Mucosa of gallbladder (tissue), 1 donor: ENCODE data around the gene VEGFC. TPM values are rescaled to one million over a fixed set of nuclear protein-coding genes. Genes with fewer than 3 reads are reported as not detected.

Experiments used
- DNase-seq: peaks from one replicate; pipeline ENCODE4 v3.0.0-alpha.2; 2020; ENCODE audit warnings: low spot score
- total RNA-seq: library from RNA; stranded (reverse); gene quantifications from one replicate; pipeline ENCODE4 v1.2.1, GENCODE V29; 2021
- donor health status: DM: no; HTN: no; CAD: no.

VEGFC gene, protein sequence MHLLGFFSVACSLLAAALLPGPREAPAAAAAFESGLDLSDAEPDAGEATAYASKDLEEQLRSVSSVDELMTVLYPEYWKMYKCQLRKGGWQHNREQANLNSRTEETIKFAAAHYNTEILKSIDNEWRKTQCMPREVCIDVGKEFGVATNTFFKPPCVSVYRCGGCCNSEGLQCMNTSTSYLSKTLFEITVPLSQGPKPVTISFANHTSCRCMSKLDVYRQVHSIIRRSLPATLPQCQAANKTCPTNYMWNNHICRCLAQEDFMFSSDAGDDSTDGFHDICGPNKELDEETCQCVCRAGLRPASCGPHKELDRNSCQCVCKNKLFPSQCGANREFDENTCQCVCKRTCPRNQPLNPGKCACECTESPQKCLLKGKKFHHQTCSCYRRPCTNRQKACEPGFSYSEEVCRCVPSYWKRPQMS
- total RNA-seq, result 14.4 TPM

DNA sequence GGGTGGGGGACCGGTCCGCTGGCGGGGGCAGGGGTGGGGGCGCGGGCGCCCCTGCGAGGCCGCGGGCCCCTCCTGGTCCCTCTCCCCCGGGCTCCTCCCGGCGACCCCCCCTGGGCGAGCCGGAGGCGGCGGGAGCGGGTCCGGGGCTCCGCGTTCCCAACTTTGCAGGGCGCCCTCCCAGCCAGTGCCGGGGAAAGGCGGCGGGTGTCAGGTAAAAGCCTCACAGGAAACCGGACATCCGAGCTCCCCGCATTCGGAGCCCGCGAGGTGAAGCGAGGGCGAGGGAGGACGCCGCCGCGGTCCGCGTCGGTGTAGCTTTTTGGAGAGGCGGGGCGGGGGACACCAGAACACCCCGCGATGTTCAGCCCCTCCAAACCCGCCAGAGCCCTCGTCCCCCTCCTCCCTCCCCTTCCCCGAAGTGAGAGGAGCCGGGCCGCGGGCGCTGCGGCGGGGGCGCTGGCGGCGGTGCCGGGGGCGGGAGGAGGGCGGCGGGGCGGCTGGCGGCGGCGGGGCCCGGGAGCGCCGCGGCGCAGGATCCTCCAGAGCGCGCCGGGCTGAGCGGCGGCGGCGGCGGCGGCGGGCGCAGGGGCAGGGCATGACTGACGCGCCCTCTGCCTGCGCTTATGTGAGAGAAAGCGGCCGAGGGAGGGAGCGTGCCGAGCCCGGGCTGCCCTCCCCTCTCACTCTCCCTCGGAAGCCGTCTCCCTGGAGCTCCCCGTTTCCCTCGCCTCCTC, at the start of gene VEGFC:
TSS of gene VEGFC (minus strand) at position 597 of the 734 bp plus-strand sequence. CDS start 611 bp downstream, outside the sequence.
- DNase-seq, result peak; percentile 39

DNA sequence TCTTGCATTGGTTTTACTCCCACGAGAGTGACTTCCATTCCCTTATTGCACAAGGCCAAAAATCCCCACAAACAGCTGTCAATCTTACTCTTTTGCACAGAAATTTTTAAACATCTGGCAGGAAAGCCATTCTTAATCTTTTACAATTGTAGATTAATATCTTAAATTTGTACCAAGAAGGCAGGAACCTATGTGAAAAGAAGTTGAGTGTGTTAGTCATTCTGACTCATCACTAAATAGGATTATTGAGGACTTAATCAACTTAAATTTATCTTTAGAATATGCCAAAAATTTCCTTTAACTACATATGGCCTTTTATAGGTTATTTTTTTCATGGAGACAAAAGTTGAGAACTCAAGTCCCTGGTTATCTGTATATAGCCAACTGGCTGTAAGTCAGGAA, 49.0 kb upstream of the VEGFC start:
- DNase-seq, result no peak

DNA sequence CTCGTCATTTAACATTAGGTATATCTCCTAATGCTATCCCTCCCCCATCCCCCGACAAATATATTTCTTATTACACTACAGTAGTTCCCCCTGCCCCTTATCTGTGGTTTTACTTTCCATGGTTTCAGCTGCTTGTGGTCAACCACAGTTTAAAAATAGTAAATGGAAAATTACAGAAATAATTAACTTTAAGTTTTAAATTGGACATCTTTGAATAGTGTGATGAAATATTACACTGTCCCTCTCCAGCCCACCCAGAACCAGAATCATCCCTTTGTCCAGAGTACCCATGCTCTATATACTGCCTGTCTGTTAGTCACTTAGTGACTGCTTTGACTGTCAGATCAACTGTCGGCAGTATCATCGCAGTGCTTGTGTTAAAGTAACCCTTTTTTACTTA, 47.4 kb upstream of the VEGFC start:
- no peak for DNase-seq

DNA sequence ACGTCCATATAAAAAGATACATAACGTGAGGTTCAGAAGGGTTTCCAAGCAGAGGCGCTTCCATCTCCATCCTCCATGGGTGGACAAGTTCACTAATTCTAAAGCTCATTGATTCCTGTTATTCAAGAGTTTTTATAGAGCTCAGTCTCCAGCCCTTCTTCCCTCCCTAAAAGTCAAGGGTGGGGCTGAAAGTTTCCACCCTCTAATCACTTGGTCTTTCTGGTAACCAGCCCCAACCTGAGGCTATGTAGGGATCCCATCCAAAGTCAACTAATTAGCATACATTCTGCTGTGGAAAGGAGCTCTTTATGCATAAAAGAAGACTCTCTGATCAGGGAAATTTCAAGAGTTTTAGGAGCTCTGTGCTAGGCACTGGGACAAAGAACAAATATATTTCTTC, 46.9 kb upstream of the VEGFC start:
- no peak for DNase-seq

DNA sequence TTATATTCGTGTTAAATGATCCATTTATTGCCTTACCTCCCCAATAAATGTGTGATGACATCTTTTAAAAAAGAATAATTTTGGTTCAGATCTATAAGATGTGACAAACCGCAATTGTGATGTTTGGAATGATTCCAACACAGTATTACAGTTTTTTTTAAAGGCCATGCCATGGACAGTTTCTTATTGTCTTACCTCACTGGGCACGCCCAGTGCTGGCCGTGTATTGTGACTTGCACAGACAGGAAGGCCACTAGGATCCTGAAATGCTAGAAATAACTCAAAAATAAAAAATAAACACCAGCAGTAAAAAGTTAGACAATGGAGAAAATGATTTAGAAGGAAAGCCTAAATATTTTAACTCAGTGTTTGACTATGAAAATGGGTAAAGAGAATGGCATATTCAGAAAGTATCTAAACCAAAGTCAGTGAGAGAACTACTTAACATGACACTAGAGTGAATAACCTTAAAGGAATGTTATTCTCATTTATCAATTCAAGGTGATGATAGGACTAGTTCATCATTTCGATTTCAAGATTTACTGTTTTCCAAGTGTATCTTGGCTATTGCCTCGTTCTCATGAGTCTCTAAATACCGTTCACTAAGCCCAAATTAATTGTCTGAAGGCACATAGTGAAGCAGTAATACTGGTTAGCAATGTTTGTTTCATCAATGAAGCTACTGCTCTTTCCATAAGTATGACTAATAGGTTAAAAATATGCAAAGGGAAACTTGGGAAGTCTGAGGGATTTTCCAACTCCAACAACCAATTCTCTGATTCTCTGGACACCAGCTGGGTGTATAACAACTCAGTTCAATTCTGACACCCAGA, 46.1 kb upstream of the VEGFC start:
- no peak for DNase-seq

DNA sequence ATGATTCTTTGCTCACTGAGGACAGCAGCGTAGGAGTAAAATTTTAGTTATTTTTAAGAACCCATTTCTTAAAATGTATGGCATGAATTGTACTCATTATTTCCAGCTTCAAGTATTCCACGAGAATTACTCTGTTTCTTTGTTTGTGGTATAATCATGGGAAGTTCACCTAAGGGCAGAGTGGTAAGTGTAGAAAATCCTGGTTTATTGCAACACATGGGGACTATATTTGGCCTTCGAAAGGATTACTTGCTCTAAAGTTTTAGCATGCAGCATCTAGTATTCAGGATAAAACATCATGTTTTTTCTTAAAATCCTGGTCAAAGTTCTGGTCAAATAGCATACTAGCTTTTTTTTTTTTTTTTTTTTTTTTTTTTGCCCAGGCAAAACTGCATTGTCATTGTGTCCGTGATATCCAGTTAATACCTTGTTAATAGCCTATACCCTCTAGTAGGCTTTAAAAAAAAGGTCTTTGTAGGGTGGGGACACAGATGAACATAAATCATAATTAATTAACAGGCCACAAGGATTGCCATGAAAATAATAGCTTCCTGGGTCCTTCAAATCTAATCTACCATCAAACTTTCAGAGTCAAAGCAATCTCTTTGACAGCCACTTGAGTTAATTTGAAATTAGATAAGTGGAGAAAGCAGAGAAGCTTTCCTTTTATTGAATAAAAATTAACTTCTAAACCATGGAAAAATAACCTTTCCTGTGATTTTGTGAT, 44.6 kb upstream of the VEGFC start:
- no peak for DNase-seq

DNA sequence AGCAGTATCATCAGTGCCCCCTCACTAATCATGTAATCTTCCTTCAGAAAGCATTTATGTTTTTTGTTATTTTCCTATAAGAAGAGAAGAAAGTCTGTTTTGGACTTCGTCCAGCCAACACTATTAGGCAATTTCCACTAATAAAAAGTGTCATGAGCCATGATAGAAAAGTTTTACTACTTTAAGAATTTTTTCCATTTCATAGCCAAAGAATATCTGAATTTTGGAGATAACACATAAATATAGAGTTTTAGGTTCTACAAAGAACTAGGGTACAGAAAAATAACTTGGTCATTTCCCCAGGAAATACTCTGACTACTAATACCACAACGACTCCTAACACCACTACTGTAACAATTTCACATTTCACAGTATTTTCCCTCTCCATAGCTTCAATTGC, 41.8 kb upstream of the VEGFC start:
- DNase-seq, result no peak

DNA sequence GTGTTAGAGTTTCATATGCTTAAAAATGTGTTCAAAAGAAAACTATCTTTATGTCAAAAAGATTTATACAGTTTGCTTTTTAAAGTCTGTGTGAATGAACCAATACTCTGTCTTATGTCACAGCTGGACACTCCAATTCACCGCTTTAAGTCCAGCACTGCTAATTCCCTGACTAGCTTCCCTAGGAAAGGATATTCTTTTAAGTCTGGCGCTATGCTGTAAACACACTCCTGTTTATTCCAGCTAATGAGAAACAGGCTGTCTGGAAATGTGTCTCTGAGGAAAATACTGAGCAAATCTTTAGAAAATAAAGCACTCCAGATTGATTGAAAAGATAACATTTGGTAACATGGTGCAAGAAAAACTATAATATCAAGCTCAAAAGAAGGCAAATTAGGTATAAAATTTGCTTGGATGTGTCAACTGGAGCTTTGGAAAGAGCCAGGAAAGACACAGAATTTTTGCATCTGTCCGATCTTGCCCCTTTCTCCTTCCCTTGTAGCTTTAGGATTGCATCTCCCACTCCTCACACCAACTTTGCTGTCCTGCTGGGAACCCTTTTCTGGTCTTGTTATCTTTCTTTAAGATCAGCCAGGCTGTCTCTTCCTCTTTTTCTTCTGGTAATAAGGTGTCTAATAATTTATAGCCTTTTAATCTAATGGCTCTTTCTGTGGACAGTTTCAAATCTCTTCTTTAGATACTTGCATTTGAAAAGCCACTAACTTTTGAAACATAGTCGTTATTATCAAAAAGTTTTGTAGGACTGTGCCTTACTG, 40.9 kb upstream of the VEGFC start:
- no peak for DNase-seq

DNA sequence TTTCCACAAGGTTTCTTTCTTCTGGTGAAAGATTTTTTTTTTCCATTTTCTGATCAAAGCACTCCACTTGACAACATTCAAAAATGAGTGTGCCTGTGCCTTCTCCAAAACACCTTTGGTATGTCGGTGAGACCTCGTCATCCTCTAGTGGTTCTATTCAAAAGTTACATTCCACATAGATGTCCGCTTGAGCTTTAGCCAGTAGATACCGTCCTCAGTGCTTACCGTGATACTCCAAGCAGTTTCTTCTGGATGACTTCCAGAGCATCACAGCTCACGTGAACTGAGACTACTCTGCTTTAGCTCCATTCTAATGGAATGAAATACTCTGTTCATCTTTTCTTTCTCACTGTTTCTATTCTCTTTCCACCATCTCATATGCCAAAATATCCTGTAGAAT, 38.2 kb upstream of the VEGFC start:
- DNase-seq, result no peak

DNA sequence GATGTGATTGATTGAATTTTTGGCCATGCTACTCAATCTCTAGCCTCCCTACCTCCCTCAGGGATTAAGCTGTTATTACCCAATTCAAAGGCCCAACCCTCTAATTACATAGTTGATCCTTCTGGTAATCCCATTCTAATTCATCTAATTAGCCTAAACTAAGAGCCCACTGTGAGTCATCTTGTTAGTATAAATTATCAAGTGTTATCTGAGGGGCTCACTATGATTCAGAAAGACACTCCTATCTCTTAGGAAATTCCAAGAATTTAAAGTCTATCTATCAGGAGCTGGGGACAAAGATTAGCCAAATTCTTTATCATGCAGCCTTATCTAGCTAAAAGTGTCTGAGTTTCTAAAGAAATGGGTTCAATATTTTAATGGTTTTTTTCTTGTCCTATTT, 32.9 kb upstream of the VEGFC start:
- no peak for DNase-seq

DNA sequence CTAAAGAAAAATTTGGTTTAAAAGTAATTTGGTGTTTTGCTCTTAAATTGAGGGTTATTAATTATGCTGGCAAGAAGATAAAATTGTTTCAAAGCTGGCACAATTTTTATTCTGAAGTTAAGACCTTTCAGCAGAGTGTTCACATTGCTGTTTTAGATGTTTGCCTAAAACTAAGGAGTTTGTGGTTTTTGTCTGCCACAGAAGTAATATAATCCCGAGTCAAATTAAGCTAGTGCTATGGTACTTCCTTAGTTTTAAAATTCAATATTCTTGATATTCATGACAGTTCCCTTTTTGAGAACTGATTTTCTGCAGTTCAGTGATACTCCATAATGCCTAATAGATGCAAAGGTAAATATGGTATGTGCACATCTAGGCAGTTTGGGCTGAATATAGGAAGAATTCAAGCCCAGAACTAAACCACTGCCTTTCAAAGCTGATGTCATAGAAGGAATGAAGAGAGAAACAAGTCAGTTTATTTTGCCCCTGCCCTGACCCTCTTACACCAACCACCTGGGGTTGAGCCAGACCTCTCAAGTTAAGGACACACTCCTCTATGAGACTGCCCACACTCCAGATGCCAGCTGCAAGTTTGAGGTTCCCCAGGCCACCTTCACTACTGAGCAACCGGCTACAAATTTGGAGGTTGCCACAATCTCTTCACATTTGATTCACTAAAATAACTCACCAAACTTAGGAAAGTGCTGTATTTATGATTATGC, 32.1 kb upstream of the VEGFC start:
- no peak for DNase-seq

DNA sequence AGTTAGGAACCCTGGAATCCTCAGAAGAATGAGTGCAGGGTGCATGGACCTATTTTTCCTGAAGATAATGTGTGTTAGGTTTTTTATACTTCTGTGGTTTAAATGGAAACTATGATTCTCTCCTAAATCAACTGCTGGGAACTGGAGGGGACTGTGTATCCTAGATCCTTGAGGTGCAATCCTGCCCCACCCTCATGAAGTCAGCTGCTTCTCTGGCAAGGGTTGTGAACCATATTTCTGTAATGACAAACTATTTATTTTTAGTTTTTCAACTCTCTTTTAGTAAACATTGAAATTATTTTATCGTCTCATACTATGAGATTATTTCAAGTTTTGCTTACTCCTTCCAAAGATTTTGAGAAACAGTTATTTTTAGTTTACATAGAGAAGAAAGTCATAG, 25.8 kb upstream of the VEGFC start:
- DNase-seq, result no peak

DNA sequence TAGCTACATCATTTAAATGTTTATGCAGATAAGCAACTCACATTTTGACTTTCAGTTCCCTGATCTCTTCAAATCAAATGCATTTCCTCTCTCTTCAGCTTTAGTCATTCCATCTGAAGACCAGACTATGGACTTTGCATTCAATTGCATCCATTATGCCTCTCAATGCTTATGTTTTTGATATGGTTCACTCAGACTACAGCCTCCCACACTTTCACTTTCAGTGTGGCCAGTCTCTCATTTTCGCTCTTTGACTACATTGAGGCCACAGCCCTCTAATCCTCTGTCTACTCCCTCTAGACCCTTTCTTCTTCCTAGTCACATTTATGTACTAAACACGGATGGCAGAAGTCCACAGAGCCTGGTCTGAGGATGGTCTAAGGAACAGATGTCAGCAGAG, 24.5 kb upstream of the VEGFC start:
- no peak for DNase-seq

DNA sequence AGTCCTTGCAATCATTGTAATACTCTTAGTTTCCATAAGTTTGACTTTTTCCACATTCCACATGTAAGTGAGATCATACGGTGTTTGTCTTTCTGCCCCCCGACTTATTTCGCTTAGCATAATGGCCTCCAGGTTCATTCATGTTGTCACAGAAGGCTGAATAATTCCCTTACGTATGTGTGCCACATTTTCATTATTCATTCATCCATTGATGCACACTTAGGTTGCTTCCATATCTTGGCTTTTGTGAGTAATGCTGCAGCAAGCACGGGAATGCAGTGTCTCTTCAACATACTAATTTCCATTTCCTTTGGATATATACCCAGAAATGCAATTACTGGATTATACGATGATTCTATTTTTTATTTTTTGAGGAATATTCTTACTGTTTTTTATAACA, 22.0 kb upstream of the VEGFC start:
- no peak for DNase-seq

DNA sequence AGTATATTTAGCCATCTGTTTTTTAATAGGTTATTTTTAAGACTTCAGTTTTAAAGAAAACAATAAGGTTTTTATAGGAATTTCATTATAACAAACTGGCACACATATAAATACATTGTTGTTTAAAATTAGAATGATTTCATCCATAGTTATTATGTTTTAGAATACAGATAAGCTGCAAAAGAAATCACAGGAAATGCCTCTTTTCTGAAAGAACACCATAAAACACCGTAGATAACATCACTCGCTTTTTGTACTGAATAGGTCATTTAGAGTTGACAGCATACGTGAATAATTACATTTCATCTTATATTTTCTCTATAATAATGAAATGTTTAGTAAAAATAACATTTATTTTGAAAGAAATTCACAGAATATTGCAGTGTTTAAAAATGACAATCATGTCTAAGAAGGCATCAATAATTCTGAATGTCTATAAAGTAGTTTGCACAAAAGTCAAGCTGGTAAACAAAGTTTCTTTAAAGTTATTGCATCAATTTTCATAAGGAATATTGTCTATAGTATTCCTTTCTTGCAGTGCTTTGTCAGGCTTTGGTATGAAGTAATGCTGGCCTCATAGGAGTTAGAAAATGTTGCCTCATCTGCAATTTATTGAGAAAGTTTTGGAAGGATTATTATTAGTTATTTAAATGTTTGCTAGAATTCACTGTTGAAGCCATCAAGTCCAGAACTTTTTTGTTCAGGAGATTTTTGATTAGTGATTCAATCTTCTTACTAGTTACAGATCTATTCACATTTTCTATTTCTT, 17.9 kb upstream of the VEGFC start:
- DNase-seq, result no peak

DNA sequence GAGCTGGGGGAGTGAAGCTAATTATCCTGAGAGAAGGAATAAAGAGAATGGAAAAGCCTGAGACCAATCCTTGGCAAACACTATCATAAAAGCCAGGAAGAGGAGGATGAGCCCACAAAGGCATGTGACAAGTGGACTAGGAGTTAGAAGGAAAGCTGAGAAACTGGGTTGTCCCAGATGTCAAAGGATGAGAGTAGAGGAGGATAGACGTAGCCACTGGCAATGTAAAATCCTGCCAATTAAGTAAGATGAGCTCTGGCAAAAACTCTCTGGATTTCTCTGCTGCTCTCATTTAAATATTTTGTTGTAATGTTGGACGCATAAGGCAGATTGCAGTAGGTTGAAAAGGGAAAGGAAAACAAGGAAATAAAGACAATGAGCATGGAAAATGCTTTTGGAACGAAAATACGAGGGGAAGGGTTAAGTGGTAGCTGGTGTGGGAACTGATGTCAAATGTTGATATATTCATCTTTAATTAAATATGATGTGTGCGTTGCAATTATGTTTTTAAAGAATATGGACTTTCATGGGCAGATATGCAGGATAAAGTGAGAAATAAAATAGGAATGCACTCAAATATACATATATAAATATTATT, 14.2 kb upstream of the VEGFC start:
- no peak for DNase-seq

DNA sequence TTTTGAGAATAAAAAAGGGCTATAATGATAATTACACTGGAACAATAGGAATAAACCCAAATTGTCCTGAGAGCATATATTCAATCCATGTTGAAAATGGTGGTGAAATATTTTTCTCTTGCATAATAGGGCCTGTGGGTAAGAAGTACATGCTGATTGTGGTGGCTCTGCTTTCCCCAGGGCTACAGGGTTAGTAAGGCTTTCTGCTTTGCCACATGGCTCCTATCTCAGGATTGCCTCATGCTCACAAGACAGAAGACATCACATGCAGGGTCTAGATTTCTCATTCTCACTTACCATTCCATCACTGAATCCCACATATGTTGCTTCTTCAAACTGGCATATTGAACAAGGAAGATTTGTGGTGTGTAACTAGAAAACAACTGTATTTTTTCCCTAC, 12.4 kb upstream of the VEGFC start:
- DNase-seq, result no peak

DNA sequence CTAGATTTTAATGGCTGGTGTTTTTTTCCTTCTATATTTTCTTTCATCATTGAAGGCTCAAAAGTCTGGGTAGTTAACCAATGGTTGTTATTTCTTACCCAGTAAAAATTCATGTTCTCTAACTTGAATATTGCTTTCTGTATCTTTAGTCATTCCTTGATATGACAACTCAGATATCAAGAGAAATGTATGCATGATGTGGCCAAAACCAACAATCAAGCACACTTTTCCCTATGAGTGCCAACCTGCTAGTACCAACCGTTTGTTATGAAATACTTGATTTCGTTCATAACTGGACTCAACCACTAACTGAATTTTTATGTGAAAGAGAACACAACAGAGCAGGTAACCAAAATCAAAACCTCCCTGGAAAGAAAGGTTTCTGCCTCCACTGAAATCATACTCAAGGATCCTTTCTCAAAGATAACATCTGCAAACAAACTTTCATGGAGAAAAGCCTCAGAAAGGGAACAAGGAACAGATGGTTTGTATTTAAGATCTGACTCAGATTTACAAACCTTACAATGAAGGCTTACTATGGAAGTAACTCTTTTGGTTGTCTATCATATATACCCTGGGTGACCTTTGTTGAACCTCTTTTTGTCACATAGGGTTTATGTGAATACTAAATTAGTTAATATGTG, 8.3 kb upstream of the VEGFC start:
- no peak for DNase-seq

DNA sequence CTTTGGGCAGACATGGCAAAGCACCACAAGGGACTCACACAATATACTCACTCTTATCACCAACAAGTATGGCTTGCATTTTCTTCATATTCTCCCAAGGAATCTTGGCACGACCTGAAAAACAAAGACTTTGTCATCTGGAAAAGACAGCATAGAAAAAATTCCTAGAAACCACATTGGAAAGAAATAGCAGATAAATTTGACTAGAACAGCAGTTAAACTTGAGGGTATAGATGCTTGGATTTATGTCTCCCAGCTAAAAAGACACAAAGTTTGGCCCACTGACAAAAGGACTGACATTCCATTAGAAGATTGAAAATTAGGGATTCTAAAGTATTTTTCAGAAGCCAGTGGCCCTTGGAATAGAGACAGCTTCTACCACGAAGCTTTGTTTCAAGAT, 6.9 kb upstream of the VEGFC start:
- no peak for DNase-seq
